Keratinocyte (primary cell): ENCODE data around the gene ADAMTS17. TPM values are rescaled to one million over a fixed set of nuclear protein-coding genes. Genes with fewer than 3 reads are reported as not detected.

Source experiments
- DNase-seq: peaks from one replicate; pipeline ENCODE4 v3.0.0-alpha.2; 2011; ENCODE audit warnings: low read depth, missing footprints, low spot score
- FAIRE-seq: peaks from 2 replicates; lab custom pipeline; 2011; peaks lifted over from hg19 to GRCh38; lab: Jason Lieb, UNC
- H2AFZ ChIP-seq: 2 replicates; pipeline ENCODE4 v1.6.0; 2012; ENCODE audit warnings: low read length, control low read depth, inconsistent platforms; ENCODE audit not compliant: control insufficient read depth
- H3K27ac ChIP-seq: 2 replicates; pipeline ENCODE4 v1.5.1; 2011; ENCODE audit warnings: low read length; ENCODE audit not compliant: control insufficient read depth, insufficient read depth
- H3K27me3 ChIP-seq: 3 replicates; pipeline ENCODE4 v1.6.0; 2011; ENCODE audit warnings: low read length; ENCODE audit not compliant: control insufficient read depth, insufficient read depth; ENCODE audit errors: extremely low read depth
- H3K36me3 ChIP-seq, 2 experiments: 2 replicates in 1 of 2; 3 replicates in 1 of 2; pipeline ENCODE4 v1.5.1; 2011; ENCODE audit warnings: low read length in 2 of 2, mild to moderate bottlenecking in 1 of 2; ENCODE audit not compliant: control insufficient read depth in 2 of 2, insufficient read depth in 2 of 2; ENCODE audit errors: extremely low read depth in 1 of 2
- H3K4me1 ChIP-seq: 3 replicates; pipeline ENCODE4 v1.5.1; 2011; ENCODE audit warnings: low read length; ENCODE audit not compliant: control insufficient read depth, insufficient read depth; ENCODE audit errors: extremely low read depth
- H3K4me2 ChIP-seq: 3 replicates; pipeline ENCODE4 v1.6.0; 2011; ENCODE audit warnings: low read depth, low read length; ENCODE audit not compliant: control insufficient read depth, insufficient read depth; ENCODE audit errors: extremely low read depth
- H3K4me3 ChIP-seq, 3 experiments: fragments of 200-600 bp in 1 of 3; sonication (generic) in 1 of 3; 2 replicates in 2 of 3; 3 replicates in 1 of 3; pipeline ENCODE4 v1.5.1; 2011 to 2016; ENCODE audit warnings: low read length in 3 of 3, mild to moderate bottlenecking in 3 of 3, control low read depth in 2 of 3, inconsistent platforms in 1 of 3, low read depth in 1 of 3, mixed read lengths in 1 of 3, mixed run types in 1 of 3, moderate library complexity in 1 of 3; ENCODE audit not compliant: control insufficient read depth in 2 of 3, insufficient read depth in 2 of 3; ENCODE audit errors: extremely low read depth in 1 of 3
- H3K79me2 ChIP-seq: 2 replicates; pipeline ENCODE4 v1.6.0; 2012; ENCODE audit warnings: low read length; ENCODE audit not compliant: control insufficient read depth, insufficient read depth
- H3K9ac ChIP-seq: 3 replicates; pipeline ENCODE4 v1.6.0; 2011; ENCODE audit warnings: low read length; ENCODE audit not compliant: control insufficient read depth, insufficient read depth; ENCODE audit errors: extremely low read depth
- H3K9me1 ChIP-seq: 3 replicates; pipeline ENCODE4 v1.6.0; 2011; ENCODE audit warnings: low read length; ENCODE audit not compliant: control insufficient read depth, insufficient read depth; ENCODE audit errors: extremely low read depth
- H3K9me3 ChIP-seq: 2 replicates; pipeline ENCODE4 v1.5.1; 2012; ENCODE audit warnings: low read depth, low read length; ENCODE audit not compliant: control insufficient read depth
- H4K20me1 ChIP-seq: 3 replicates; pipeline ENCODE4 v1.6.0; 2011; ENCODE audit warnings: low read length; ENCODE audit not compliant: control insufficient read depth, insufficient read depth; ENCODE audit errors: extremely low read depth
- CTCF ChIP-seq, 3 experiments: IDR thresholded peaks in 1 of 3; conservative IDR thresholded peaks in 1 of 3; optimal IDR thresholded peaks in 1 of 3; 2 replicates in 2 of 3; 3 replicates in 1 of 3; pipeline versions ENCODE3 to v1.5.1; 2011; ENCODE audit warnings: low read length in 3 of 3, mild to moderate bottlenecking in 3 of 3, moderate library complexity in 2 of 3, control low read depth in 1 of 3, inconsistent platforms in 1 of 3; ENCODE audit not compliant: insufficient read depth in 2 of 3; ENCODE audit errors: extremely low read depth in 1 of 3
- EZH2 ChIP-seq: IDR thresholded peaks from one replicate; pipeline ENCODE4 v1.6.1; 2012; ENCODE audit warnings: inconsistent platforms, mild to moderate bottlenecking, low read length, moderate library complexity
- dilution Hi-C: fragments of 300-500 bp; cut with MboI; formaldehyde crosslinking; loops from one replicate; pipeline ENCODE4 v1.7.0; 2020; ENCODE audit warnings: low sequenced_read_pairs; ENCODE audit not compliant: extremely low pct_ligation_motif_present
- polyA plus RNA-seq, 5 experiments: library from polyadenylated mRNA; depleted of rRNA in 3 of 5; stranded (reverse) in 3 of 5; stranded (forward) in 1 of 5; unstranded in 1 of 5; fragments of >200 nt; gene quantifications; 1 replicate in 1 of 5; 2 replicates in 3 of 5; 3 replicates in 1 of 5; pipeline versions ENCODE4 v1.2.1 to v1.2.3, GENCODE V29; 2011 to 2012; ENCODE audit warnings: missing spikeins in 2 of 5, low read depth in 1 of 5, low replicate concordance in 1 of 5

Gene ADAMTS17
- polyA plus RNA-seq, 1 donor (not counting 4 experiments of a cell fraction or from before 2014, with no cell fraction given): 0.18 TPM

- no peak overlapping the region for H3K27ac ChIP-seq
- H2AFZ ChIP-seq: no peak overlapping the region
Observed at GRCh38 chr15:100295939-100296565, 45.7 kb downstream of the ADAMTS17 start.

DNA sequence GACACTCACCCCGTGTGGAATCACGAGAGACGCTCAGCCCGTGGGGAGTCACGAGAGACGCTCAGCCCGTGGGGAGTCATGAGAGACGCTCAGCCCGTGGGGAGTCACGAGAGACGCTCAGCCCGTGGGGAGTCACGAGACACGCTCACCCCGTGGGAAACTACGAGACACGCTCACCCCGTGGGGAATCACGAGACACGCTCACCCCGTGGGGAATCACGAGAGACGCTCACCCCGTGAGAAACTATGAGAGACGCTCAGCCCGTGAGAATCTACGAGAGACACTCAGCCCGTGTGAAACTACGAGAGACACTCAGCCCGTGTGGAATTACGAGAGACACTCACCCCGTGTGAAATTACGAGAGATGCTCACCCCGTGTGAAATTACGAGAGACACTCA, 49.8 kb downstream of the ADAMTS17 start:
- no peak overlapping the region for H2AFZ ChIP-seq
- TF ChIP-seq EZH2 (no peak), CTCF (optimal IDR thresholded peaks at IDR 0.05 in 1 of 3, IDR thresholded peaks at IDR 0.05 in 1 of 3, conservative IDR thresholded peaks at IDR 0.05 in 1 of 3; ENCODE audit: extremely low read depth in 1 of 3, insufficient read depth in 2 of 3, low read length in 3 of 3) (no peak)
- no peak overlapping the region for H3K4me3 ChIP-seq
- peaks cover 30% of the 10 kb centered on the region for H3K27me3 ChIP-seq
- no peak overlapping the region for H3K9ac ChIP-seq
- H3K4me2 ChIP-seq: no peak overlapping the region
- DNase-seq (no peak), FAIRE-seq (no peak)
- no peaks in the 10 kb centered on the region for H3K79me2 ChIP-seq
- H3K27ac ChIP-seq: no peak overlapping the region
- peaks cover 6% of the 10 kb centered on the region for H3K9me3 ChIP-seq
- H4K20me1 ChIP-seq: no peaks in the 10 kb centered on the region
- H3K9me1 ChIP-seq: no peaks in the 10 kb centered on the region
- dilution Hi-C loops: no loop called here
- H3K36me3 ChIP-seq: no peaks in the 10 kb centered on the region
- peaks cover 11% of the 10 kb centered on the region for H3K4me1 ChIP-seq

More at GRCh38 chr15:100295939-100296565, 45.7 kb downstream of the ADAMTS17 start:
- no peak overlapping the region for H3K4me2 ChIP-seq
- TF ChIP-seq CTCF (optimal IDR thresholded peaks at IDR 0.05 in 1 of 3, IDR thresholded peaks at IDR 0.05 in 1 of 3, conservative IDR thresholded peaks at IDR 0.05 in 1 of 3; ENCODE audit: extremely low read depth in 1 of 3, insufficient read depth in 2 of 3, low read length in 3 of 3) (no peak), EZH2 (no peak)
- H4K20me1 ChIP-seq: no peaks in the 10 kb centered on the region
- peaks cover 6% of the 10 kb centered on the region for H3K9me3 ChIP-seq
- dilution Hi-C loops: no loop called here
- FAIRE-seq: no peak
- no peak overlapping the region for H3K4me3 ChIP-seq
- H3K27me3 ChIP-seq: peaks cover 38% of the 10 kb centered on the region
- H3K79me2 ChIP-seq: no peaks in the 10 kb centered on the region
- no peaks in the 10 kb centered on the region for H3K36me3 ChIP-seq
- H3K9ac ChIP-seq: no peak overlapping the region
- peaks cover 4% of the 10 kb centered on the region for H3K4me1 ChIP-seq
- DNase-seq: no peak
- no peaks in the 10 kb centered on the region for H3K9me1 ChIP-seq
